Retinal pigment epithelial cell (primary cell): ENCODE results near the gene PSEN1.

Experiments used
- DNase-seq: peaks from one replicate; pipeline ENCODE4 v3.0.0-alpha.2; 2010; ENCODE audit warnings: low read depth
- H3K4me3 ChIP-seq: 2 replicates; pipeline ENCODE4 v1.5.1; 2011; ENCODE audit warnings: mild to moderate bottlenecking, low read length, control low read depth, moderate library complexity
- CTCF ChIP-seq: conservative IDR thresholded peaks from 2 replicates; pipeline ENCODE4 v1.5.1; 2011; ENCODE audit warnings: low read depth, low read length, control low read depth, inconsistent platforms

PSEN1 gene

GRCh38 chr14:73242357-73242901 lies 106.1 kb downstream of the PSEN1 start:
- H3K4me3 ChIP-seq = no peak overlapping the region
- TF ChIP-seq CTCF = no peak
- no peak for DNase-seq

GRCh38 chr14:73243341-73243740 lies 107.0 kb downstream of the PSEN1 start:
- no peak for DNase-seq
- TF ChIP-seq CTCF = no peak
- no peak overlapping the region for H3K4me3 ChIP-seq

- TF ChIP-seq CTCF = no peak
- H3K4me3 ChIP-seq = no peak overlapping the region
- DNase-seq = no peak
Observed at GRCh38 chr14:73243748-73244147, 107.4 kb downstream of the PSEN1 start.

GRCh38 chr14:73244541-73245290 lies 108.4 kb downstream of the PSEN1 start:
- no peak for TF ChIP-seq CTCF
- H3K4me3 ChIP-seq = no peak overlapping the region
- no peak for DNase-seq

- peak overlapping the region; percentile 58 for H3K4me3 ChIP-seq
Observed at GRCh38 chr14:73245480-73246325, 109.4 kb downstream of the PSEN1 start.

More at GRCh38 chr14:73245480-73246325, 109.4 kb downstream of the PSEN1 start:
- DNase-seq = no peak
- no peak for TF ChIP-seq CTCF
